Ovary (tissue), 3 donors: Measurements from ENCODE around the gene RXRB.

Experiments
- EP300 ChIP-seq: sonication (generic); formaldehyde crosslinking; IDR thresholded peaks from one replicate; pipeline ENCODE4 v1.6.1; 2017; ENCODE audit warnings: antibody characterized with exemption
- TF ChIP-seq, protein P1 (sequence below), 3 donors: fragments of 450-650 bp in 2 of 3; fragments of 200-600 bp in 1 of 3; IDR thresholded peaks; one replicate each; pipeline versions ENCODE4 v1.5.1 to v1.8.0; 2016 to 2022; ENCODE audit warnings: antibody characterized with exemption in 3 of 3, mild to moderate bottlenecking in 1 of 3
- donor health status: DM: no; HTN: no; CAD: no.

DNA sequence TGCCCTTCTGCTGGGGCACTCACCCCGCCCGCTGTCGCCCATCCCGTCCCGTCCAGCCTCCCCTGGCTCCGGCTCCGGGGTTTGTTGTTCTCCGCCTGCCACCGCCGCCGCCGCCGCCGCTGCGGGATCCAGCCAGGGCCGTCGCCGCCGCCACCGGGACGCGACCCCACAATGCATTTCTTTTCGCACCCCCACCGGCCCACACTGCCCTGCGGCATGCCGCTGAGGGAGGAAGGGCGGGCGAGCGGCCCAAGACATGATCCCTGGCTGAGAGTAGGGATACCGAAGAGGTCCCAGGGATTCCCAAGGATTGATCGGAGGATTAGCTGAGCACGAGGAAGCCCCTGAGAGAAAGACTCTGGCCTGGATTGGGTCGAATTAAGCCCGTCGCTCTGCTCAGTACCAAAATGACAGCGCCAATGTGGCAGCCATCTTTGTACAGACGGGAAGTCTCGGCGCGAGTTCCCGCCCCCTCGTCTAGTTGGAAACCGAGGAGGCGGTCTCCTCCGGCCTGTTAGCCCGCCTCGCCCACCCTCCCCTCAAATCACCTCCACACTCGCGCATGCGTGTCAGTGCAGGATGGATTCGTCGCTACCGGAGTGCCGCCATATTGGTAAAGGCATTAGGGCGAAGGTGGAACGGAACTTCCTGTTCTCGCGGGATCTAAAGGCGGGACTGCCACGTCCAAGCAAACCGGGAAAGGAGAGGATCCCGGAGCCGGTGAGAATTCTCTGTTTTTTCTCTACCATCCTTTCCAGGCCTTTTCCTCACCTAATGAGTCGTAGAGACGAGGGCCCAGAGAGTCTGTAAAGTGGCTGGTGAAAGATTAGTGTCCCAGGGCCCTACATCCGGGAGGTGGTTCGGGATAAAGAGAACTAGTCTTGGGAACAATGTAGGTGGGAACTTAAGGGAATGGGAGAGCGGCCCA, at the start of gene RXRB, which contains the start of gene SLC39A7:
- TF ChIP-seq, protein P1, sequence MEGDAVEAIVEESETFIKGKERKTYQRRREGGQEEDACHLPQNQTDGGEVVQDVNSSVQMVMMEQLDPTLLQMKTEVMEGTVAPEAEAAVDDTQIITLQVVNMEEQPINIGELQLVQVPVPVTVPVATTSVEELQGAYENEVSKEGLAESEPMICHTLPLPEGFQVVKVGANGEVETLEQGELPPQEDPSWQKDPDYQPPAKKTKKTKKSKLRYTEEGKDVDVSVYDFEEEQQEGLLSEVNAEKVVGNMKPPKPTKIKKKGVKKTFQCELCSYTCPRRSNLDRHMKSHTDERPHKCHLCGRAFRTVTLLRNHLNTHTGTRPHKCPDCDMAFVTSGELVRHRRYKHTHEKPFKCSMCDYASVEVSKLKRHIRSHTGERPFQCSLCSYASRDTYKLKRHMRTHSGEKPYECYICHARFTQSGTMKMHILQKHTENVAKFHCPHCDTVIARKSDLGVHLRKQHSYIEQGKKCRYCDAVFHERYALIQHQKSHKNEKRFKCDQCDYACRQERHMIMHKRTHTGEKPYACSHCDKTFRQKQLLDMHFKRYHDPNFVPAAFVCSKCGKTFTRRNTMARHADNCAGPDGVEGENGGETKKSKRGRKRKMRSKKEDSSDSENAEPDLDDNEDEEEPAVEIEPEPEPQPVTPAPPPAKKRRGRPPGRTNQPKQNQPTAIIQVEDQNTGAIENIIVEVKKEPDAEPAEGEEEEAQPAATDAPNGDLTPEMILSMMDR (IDR thresholded peaks at IDR 0.05): no peak
- no peak for TF ChIP-seq EP300
